H7 (cell line): ENCODE data around the gene MRPS25. TPM values are rescaled to one million over a fixed set of nuclear protein-coding genes. Genes with fewer than 3 reads are reported as not detected.

Experiments
- DNase-seq: peaks from one replicate; pipeline ENCODE4 v3.0.0; 2012
- H3K27me3 ChIP-seq: 2 replicates; pipeline ENCODE4 v1.6.0; 2011; ENCODE audit warnings: mild to moderate bottlenecking, low read length; ENCODE audit not compliant: control insufficient read depth, insufficient read depth
- H3K36me3 ChIP-seq: replicated peaks from 2 replicates; pipeline ENCODE4 v1.5.1; 2011; ENCODE audit warnings: low read length; ENCODE audit not compliant: control insufficient read depth, insufficient read depth
- H3K4me3 ChIP-seq: 2 replicates; pipeline ENCODE4 v1.5.1; 2011; ENCODE audit warnings: low read depth, mild to moderate bottlenecking, control low read depth, low read length, moderate library complexity; ENCODE audit not compliant: insufficient read depth
- total RNA-seq: library from RNA; depleted of rRNA; stranded (reverse); fragments of >200 nt; shearing (Covaris generic); gene quantifications from 2 replicates; pipeline ENCODE4 v1.2.3, GENCODE V29; 2014

MRPS25 gene
- total RNA-seq, 1 experiment from 2014 or later: 22.0 TPM

- H3K4me3 ChIP-seq: peak overlapping the region; percentile 97
- peak; percentile 60 for DNase-seq
- no peaks in the 10 kb centered on the region for H3K27me3 ChIP-seq
- H3K36me3 ChIP-seq: no peaks in the 10 kb centered on the region; the same call in none of the 2 replicates
Measured at GRCh38 chr3:15064299-15064834, 748 bp downstream of the MRPS25 start.

- peak overlapping the region; percentile 97 for H3K4me3 ChIP-seq
- no peaks in the 10 kb centered on the region for H3K27me3 ChIP-seq
- peak; percentile 43 for DNase-seq
- H3K36me3 ChIP-seq: peaks cover 4% of the 10 kb centered on the region
Measured at GRCh38 chr3:15063656-15064286, 1.3 kb downstream of the MRPS25 start.

- Histone ChIP-seq H3K27me3 (no peaks in the 10 kb centered on the region), H3K4me3 (no peak overlapping the region), H3K36me3 (peaks cover 8% of the 10 kb centered on the region)
- DNase-seq: no peak
Measured at GRCh38 chr3:15063238-15063637, 1.9 kb downstream of the MRPS25 start.

GRCh38 chr3:15060029-15060428 is 5.1 kb downstream of the MRPS25 start:
- Histone ChIP-seq H3K27me3 (no peaks in the 10 kb centered on the region), H3K36me3 (peaks cover 17% of the 10 kb centered on the region), H3K4me3 (no peak overlapping the region)
- no peak for DNase-seq

- peaks cover 28% of the 10 kb centered on the region for H3K36me3 ChIP-seq
- H3K4me3 ChIP-seq: no peak overlapping the region
- no peak for DNase-seq
- no peaks in the 10 kb centered on the region for H3K27me3 ChIP-seq
Measured at GRCh38 chr3:15056676-15057404, 8.3 kb downstream of the MRPS25 start.

- DNase-seq: no peak
- Histone ChIP-seq H3K4me3 (no peak overlapping the region), H3K36me3 (peaks cover 32% of the 10 kb centered on the region), H3K27me3 (no peaks in the 10 kb centered on the region)
Measured at GRCh38 chr3:15055019-15055557, 10.0 kb downstream of the MRPS25 start.

GRCh38 chr3:15053541-15053940 is 11.6 kb downstream of the MRPS25 start:
- DNase-seq: no peak
- Histone ChIP-seq H3K27me3 (no peaks in the 10 kb centered on the region), H3K4me3 (no peak overlapping the region), H3K36me3 (peaks cover 29% of the 10 kb centered on the region)

GRCh38 chr3:15052335-15053242 is 12.5 kb downstream of the MRPS25 start:
- no peaks in the 10 kb centered on the region for H3K27me3 ChIP-seq
- DNase-seq: no peak
- H3K4me3 ChIP-seq: no peak overlapping the region
- H3K36me3 ChIP-seq: peaks cover 29% of the 10 kb centered on the region

- no peak overlapping the region for H3K4me3 ChIP-seq
- peak; percentile 88 for DNase-seq
- H3K27me3 ChIP-seq: no peaks in the 10 kb centered on the region
- H3K36me3 ChIP-seq: peaks cover 31% of the 10 kb centered on the region
Measured at GRCh38 chr3:15051531-15051930, 13.6 kb downstream of the MRPS25 start.

- Histone ChIP-seq H3K4me3 (no peak overlapping the region), H3K27me3 (no peaks in the 10 kb centered on the region), H3K36me3 (peaks cover 36% of the 10 kb centered on the region)
- DNase-seq: no peak
Measured at GRCh38 chr3:15050405-15051092, 14.6 kb downstream of the MRPS25 start.

GRCh38 chr3:15049584-15049983 is 15.5 kb downstream of the MRPS25 start:
- no peak overlapping the region for H3K4me3 ChIP-seq
- peaks cover 44% of the 10 kb centered on the region for H3K36me3 ChIP-seq
- H3K27me3 ChIP-seq: no peaks in the 10 kb centered on the region
- DNase-seq: no peak

- H3K27me3 ChIP-seq: no peaks in the 10 kb centered on the region
- peaks cover 51% of the 10 kb centered on the region for H3K36me3 ChIP-seq
Measured at GRCh38 chr3:15045667-15046066, 19.4 kb downstream of the MRPS25 start.

GRCh38 chr3:15044326-15044725 is 20.8 kb downstream of the MRPS25 start:
- DNase-seq: no peak
- H3K27me3 ChIP-seq: no peaks in the 10 kb centered on the region
- H3K36me3 ChIP-seq: peaks cover 51% of the 10 kb centered on the region
- H3K4me3 ChIP-seq: no peak overlapping the region

More at GRCh38 chr3:15045667-15046066, 19.4 kb downstream of the MRPS25 start:
- no peak overlapping the region for H3K4me3 ChIP-seq
- DNase-seq: no peak
